ENCODE data around the gene HSPBP1. TPM values are rescaled to one million over a fixed set of nuclear protein-coding genes. Genes with fewer than 3 reads are reported as not detected.

Gene HSPBP1
- total RNA-seq, 1 experiment from 2014 or later = 83.4 TPM

DNA sequence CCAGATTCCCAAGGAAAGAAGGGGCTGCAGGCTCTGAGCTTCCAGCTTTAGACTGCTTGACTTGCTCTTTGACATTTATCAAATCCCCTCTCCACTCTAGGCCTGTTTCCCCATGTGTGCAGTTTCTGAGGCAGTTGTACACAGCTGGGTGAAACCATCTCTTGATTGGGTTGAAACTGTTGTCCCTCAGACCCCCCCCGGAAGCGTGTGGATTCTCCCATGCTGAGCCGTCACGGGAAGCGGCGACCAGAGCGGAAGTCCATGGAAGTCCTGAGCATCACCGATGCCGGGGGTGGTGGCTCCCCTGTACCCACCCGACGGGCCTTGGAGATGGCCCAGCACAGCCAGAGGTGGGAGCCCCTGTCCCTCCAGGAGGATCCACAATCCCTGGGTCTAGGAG is 23.6 kb upstream of the HSPBP1 start:
- TF ChIP-seq CTCF (conservative IDR thresholded peaks at IDR 0.05; ENCODE audit: low read depth, low read length) = no peak
- no peak for TF ChIP-seq EZH2 (IDR thresholded peaks at IDR 0.05; ENCODE audit: borderline replicate concordance, low read depth, low read length, poor library complexity, severe bottlenecking)
- no peak for DNase-seq (ENCODE audit: low spot score)
- H3K36me3 ChIP-seq (ENCODE audit: insufficient read depth, low read length, poor library complexity, severe bottlenecking) = peaks cover 42% of the 10 kb centered on the region
- peaks cover 4% of the 10 kb centered on the region for H3K4me1 ChIP-seq (ENCODE audit: insufficient read depth, low read length, poor library complexity, severe bottlenecking)
- intact Hi-C loops (cut with micrococcal nuclease; ENCODE audit: unreplicated experiment) = loop anchor here (10.0 kb wide), 1 partner anchor 81 kb away; the partner anchor contains the start of genes RPL28 and TMEM238
- BruUV-seq (replicated peaks) = no TSS peak
- H3K27me3 ChIP-seq (replicated peaks; ENCODE audit: insufficient read depth, low read depth, low read length, poor library complexity) = no peaks in the 10 kb centered on the region
- H3K27ac ChIP-seq (ENCODE audit: low read depth, low read length, poor library complexity, severe bottlenecking) = no peak overlapping the region
- CTCF ChIA-PET = no interaction called here
- no peaks in the 10 kb centered on the region for H3K9me3 ChIP-seq (ENCODE audit: low read depth, low read length, poor library complexity, severe bottlenecking)
- POLR2A ChIA-PET (ENCODE audit: low non-redundant PET) = no interaction called here
- no peak overlapping the region for H3K4me3 ChIP-seq (ENCODE audit: low read depth, low read length, poor library complexity, severe bottlenecking)

DNA sequence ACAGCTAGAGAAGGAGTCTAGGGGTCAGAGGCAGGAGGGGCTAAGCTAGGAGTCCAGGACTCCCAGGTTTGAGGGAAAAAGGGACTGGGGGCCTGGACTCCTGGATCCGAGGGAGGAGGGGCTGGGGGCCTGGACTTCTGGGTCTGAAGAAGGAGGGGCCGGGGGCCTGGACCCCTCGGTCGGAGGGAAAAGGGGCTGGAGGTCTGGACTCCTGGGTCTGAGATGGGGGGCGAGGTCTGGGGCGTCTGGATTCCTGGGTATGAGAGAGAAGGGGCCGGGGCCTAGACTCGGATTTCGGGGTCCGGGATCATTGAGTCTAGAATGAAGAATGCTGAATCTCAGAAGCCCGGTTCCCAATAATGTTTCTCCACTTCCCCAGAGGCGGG is 22.4 kb upstream of the HSPBP1 start:
- H3K27ac ChIP-seq (ENCODE audit: low read depth, low read length, poor library complexity, severe bottlenecking) = no peak overlapping the region
- H3K4me1 ChIP-seq (ENCODE audit: insufficient read depth, low read length, poor library complexity, severe bottlenecking) = peaks cover 4% of the 10 kb centered on the region
- CTCF ChIA-PET = no interaction called here
- intact Hi-C loops (cut with micrococcal nuclease; ENCODE audit: unreplicated experiment) = loop anchor here (10.0 kb wide), 1 partner anchor 82 kb away; the partner anchor contains the start of genes RPL28 and TMEM238
- H3K4me3 ChIP-seq (ENCODE audit: low read depth, low read length, poor library complexity, severe bottlenecking) = no peak overlapping the region
- no TSS peak for BruUV-seq (replicated peaks)
- DNase-seq (ENCODE audit: low spot score) = no peak
- TF ChIP-seq EZH2 (IDR thresholded peaks at IDR 0.05; ENCODE audit: borderline replicate concordance, low read depth, low read length, poor library complexity, severe bottlenecking) = no peak
- TF ChIP-seq CTCF (conservative IDR thresholded peaks at IDR 0.05; ENCODE audit: low read depth, low read length) = no peak
- H3K27me3 ChIP-seq (replicated peaks; ENCODE audit: insufficient read depth, low read depth, low read length, poor library complexity) = no peaks in the 10 kb centered on the region
- POLR2A ChIA-PET (ENCODE audit: low non-redundant PET) = no interaction called here
- no peaks in the 10 kb centered on the region for H3K9me3 ChIP-seq (ENCODE audit: low read depth, low read length, poor library complexity, severe bottlenecking)
- H3K36me3 ChIP-seq (ENCODE audit: insufficient read depth, low read length, poor library complexity, severe bottlenecking) = peaks cover 42% of the 10 kb centered on the region

- no peaks in the 10 kb centered on the region for H3K27me3 ChIP-seq (replicated peaks; ENCODE audit: insufficient read depth, low read depth, low read length, poor library complexity)
- BruUV-seq (replicated peaks) = no TSS peak
- intact Hi-C loops (cut with micrococcal nuclease; ENCODE audit: unreplicated experiment) = loop anchor here (10.0 kb wide), 1 partner anchor 83 kb away; the partner anchor contains the start of genes RPL28 and TMEM238
- no peak overlapping the region for H3K27ac ChIP-seq (ENCODE audit: low read depth, low read length, poor library complexity, severe bottlenecking)
- H3K4me3 ChIP-seq (ENCODE audit: low read depth, low read length, poor library complexity, severe bottlenecking) = peak overlapping the region; percentile 33
- ChIA-PET POLR2A (ENCODE audit: low non-redundant PET) (interaction anchor here (0.6 to 0.7 kb wide), 2 partner anchors 22 to 38 kb away, joined by 3 to 11 read pairs; partner anchors contain the start of genes HSPBP1 and KMT5C), CTCF (interaction anchor here (0.5 to 1.5 kb wide), 6 partner anchors 9 to 161 kb away, joined by 3 to 7 read pairs (median 4); partner anchors contain the start of genes DNAAF3, HSPBP1 and KMT5C)
- H3K9me3 ChIP-seq (ENCODE audit: low read depth, low read length, poor library complexity, severe bottlenecking) = no peaks in the 10 kb centered on the region
- DNase-seq (ENCODE audit: low spot score) = peak; percentile 88
- H3K4me1 ChIP-seq (ENCODE audit: insufficient read depth, low read length, poor library complexity, severe bottlenecking) = peaks cover 4% of the 10 kb centered on the region
- TF ChIP-seq EZH2 (IDR thresholded peaks at IDR 0.05; ENCODE audit: borderline replicate concordance, low read depth, low read length, poor library complexity, severe bottlenecking) (no peak), CTCF (conservative IDR thresholded peaks at IDR 0.05; ENCODE audit: low read depth, low read length) (peak; percentile 98)
- peaks cover 38% of the 10 kb centered on the region for H3K36me3 ChIP-seq (ENCODE audit: insufficient read depth, low read length, poor library complexity, severe bottlenecking)
Measured at GRCh38 chr19:55301459-55302317, 21.8 kb upstream of the HSPBP1 start.

All from A673 (cell line).